NCI-H187 (cell line): Measurements from ENCODE around the gene ASPN.

Source experiments
- DNase-seq, 2 experiments: peaks; one replicate each; lab custom pipeline; 2025; lab: John Stamatoyannopoulos, UW

The ASPN gene

GRCh38 chr9:92482329-92482728, at the start of gene ASPN:
TSS of gene ASPN (minus strand) at chr9:92482506.
- DNase-seq, result no peak

GRCh38 chr9:92530893-92531292, 48.6 kb upstream of the ASPN start:
- DNase-seq, result no peak

GRCh38 chr9:92529124-92529523, 46.8 kb upstream of the ASPN start:
- no peak for DNase-seq

GRCh38 chr9:92528522-92528849, 46.2 kb upstream of the ASPN start:
- no peak for DNase-seq

GRCh38 chr9:92527832-92528521, 45.7 kb upstream of the ASPN start:
- no peak for DNase-seq

GRCh38 chr9:92527291-92527828, 45.1 kb upstream of the ASPN start:
- no peak for DNase-seq

GRCh38 chr9:92525306-92525705, 43.0 kb upstream of the ASPN start:
- DNase-seq, result no peak

- DNase-seq, result no peak
Observed at GRCh38 chr9:92524881-92525280, 42.6 kb upstream of the ASPN start.

- no peak for DNase-seq
Observed at GRCh38 chr9:92522983-92523970, 41.0 kb upstream of the ASPN start.

GRCh38 chr9:92520837-92521236, 38.5 kb upstream of the ASPN start:
- DNase-seq, result no peak

- no peak for DNase-seq
Observed at GRCh38 chr9:92518199-92518598, 35.9 kb upstream of the ASPN start.

GRCh38 chr9:92517046-92517445, 34.7 kb upstream of the ASPN start:
- DNase-seq, result no peak

- no peak for DNase-seq
Observed at GRCh38 chr9:92516521-92516920, 34.2 kb upstream of the ASPN start.

- no peak for DNase-seq
Observed at GRCh38 chr9:92514635-92515034, 32.3 kb upstream of the ASPN start.

GRCh38 chr9:92513349-92513748, 31.0 kb upstream of the ASPN start:
- DNase-seq, result no peak

GRCh38 chr9:92512622-92513021, 30.3 kb upstream of the ASPN start:
- no peak for DNase-seq

GRCh38 chr9:92510747-92511146, 28.4 kb upstream of the ASPN start:
- DNase-seq, result no peak

- no peak for DNase-seq
Observed at GRCh38 chr9:92509050-92509449, 26.7 kb upstream of the ASPN start.

GRCh38 chr9:92508018-92508820, 25.9 kb upstream of the ASPN start:
- no peak for DNase-seq

- no peak for DNase-seq
Observed at GRCh38 chr9:92507496-92507895, 25.2 kb upstream of the ASPN start.

- no peak for DNase-seq
Observed at GRCh38 chr9:92507005-92507404, 24.7 kb upstream of the ASPN start.

GRCh38 chr9:92506184-92506857, 24.0 kb upstream of the ASPN start:
- no peak for DNase-seq
